D721Med (cell line): ENCODE data around the gene SPATA3.

Experiments
- DNase-seq: peaks from one replicate; pipeline ENCODE4 v3.0.0; 2011; ENCODE audit warnings: low spot score; ENCODE audit not compliant: insufficient read length
- FAIRE-seq: peaks from 2 replicates; lab custom pipeline; 2011; peaks lifted over from hg19 to GRCh38; lab: Jason Lieb, UNC
- CTCF ChIP-seq: IDR thresholded peaks from 2 replicates; pipeline ENCODE4 v1.5.1; 2012; ENCODE audit warnings: mild to moderate bottlenecking, control low read depth; ENCODE audit not compliant: insufficient read depth; ENCODE audit errors: missing control alignments

The SPATA3 gene

GRCh38 chr2:230995821-230996220 is at the start of gene SPATA3:
Gene SPATA3, plus strand, starts transcription at chr2:230996121. Its CDS starts 113 bp downstream, at chr2:230996234.
- FAIRE-seq (no peak), DNase-seq (no peak)
- TF ChIP-seq CTCF = no peak

- DNase-seq (no peak), FAIRE-seq (no peak)
- no peak for TF ChIP-seq CTCF
These were observed 49.3 kb upstream of the SPATA3 start for GRCh38 chr2:230946429-230947234.

- FAIRE-seq (no peak), DNase-seq (no peak)
- TF ChIP-seq CTCF = no peak
These were observed 48.7 kb upstream of the SPATA3 start for GRCh38 chr2:230947235-230947576.

GRCh38 chr2:230947908-230948365 is 48.0 kb upstream of the SPATA3 start:
- FAIRE-seq (no peak), DNase-seq (no peak)
- TF ChIP-seq CTCF = no peak

GRCh38 chr2:230949966-230950873 is 45.7 kb upstream of the SPATA3 start:
- TF ChIP-seq CTCF = no peak
- no peak for FAIRE-seq
- DNase-seq = no peak

GRCh38 chr2:230950874-230951339 is 45.0 kb upstream of the SPATA3 start:
- FAIRE-seq = no peak
- TF ChIP-seq CTCF = no peak
- DNase-seq = no peak
